WTC11 (cell line): ENCODE measurements around the gene TFF3.

ENCODE experiments used
- AR ChIP-seq: fragments of 250-450 bp; sonication (Bioruptor Pico); IDR thresholded peaks from 2 replicates; pipeline ENCODE4 v1.9.0; 2021; ENCODE audit warnings: mild to moderate bottlenecking
- ZNF281 ChIP-seq: sonication (generic); formaldehyde crosslinking; IDR thresholded peaks from 2 replicates; pipeline ENCODE4 v1.8.0; 2023; ENCODE audit warnings: mild to moderate bottlenecking, missing genetic modification reagents

DNA sequence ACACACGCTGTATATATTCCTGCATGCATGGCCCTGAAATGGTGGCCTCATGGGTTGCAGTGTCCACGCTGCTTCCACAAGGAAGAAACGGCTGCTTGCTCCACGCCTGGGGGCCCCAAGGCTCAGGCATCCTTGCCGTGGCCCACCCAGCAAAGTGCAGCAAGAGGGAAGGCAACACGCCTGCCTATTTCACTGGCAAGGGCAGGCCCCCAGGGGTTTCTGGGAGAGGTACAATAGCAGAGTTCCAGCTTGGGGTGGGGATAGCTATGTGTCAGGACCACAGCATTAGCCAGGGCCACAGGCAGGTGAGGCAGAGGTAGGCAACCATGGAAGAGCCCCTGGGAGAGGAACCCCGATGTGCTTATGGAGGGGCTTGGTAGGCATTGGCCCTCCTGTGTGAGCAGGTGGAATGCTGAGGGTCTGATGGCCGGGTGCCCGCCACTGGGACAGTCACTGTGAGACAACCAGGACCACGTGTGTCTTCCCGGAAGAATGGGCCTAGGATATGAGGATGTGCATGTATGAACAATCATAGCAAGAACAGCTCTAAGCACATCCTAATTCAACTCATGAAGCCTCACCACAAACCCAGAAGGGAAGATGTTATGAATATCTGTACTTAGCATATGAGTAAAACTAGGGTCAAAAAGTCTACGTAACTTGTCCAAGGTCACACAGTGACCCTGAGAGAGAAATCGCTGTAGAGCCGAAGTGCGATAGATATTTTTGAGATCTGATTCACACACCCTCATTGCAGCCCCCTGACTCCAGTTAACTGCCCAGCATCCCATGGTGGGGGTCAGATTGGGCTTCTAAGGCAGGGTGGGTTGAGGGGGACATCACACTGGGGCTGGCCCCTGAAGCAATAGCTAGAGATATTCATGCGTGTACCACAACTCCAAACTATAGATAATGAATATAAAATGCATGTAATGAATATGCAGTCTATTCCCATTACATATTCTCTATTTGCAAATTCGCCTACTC lies 23.8 kb upstream of the TFF3 start:
- TF ChIP-seq AR (CRISPR knock-in tag) (no peak), ZNF281 (CRISPR knock-in tag) (no peak)
